ENCODE measurements around the gene RHEB. TPM values are rescaled to one million over a fixed set of nuclear protein-coding genes. Genes with fewer than 3 reads are reported as not detected.

Gene RHEB
- total RNA-seq, 1 experiment from 2014 or later: 156 TPM

DNA sequence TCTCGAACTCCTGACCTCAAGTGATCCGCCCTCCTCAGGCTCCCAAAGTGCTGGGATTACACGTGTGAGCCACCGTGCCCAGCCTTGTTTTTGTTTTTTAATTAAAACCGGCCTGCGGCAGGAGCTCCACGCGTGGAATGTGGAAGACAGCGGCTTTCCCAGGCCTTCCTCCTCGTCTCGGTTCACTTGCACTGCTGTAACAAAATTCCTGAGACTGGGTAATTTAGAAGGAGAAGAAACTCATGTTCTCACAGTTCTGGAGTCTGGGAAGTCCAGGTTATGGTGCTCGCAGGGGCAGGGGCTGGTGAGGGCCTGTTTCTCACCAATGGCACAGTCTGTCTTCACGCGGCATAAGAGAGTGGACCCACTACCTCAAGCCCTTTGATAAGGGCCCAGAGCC, 65.4 kb downstream of the RHEB start:
- no peaks in the 10 kb centered on the region for H3K4me1 Mint-ChIP-seq (ENCODE audit: low read depth, unreplicated experiment)

DNA sequence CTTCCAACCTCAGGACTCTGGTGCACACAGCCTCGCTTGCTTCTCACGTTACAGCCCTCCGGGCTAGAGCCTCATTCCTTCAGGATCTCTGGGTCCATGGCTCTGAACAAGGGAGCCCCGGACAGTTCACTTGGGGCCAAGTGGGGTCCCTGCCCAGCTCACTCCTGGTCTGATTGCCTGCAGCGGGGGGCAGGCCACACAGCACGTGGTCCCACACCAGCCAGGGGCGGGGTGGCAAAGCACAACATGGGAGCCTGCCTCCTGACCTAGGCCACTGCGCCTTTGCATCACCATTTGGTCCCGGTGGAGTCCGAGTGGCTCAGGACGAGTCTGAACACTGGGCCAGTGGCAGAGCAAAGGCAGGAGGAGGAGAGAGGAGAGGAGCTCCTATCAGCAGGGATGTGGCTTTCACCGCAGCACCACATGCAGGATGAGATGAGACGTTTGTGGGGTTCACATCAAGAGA, 66.3 kb downstream of the RHEB start:
- no TSS peak for BruUV-seq (replicated peaks)
- H3K27ac Mint-ChIP-seq (ENCODE audit: unreplicated experiment): no peak overlapping the region
- intact Hi-C loops (cut with micrococcal nuclease; ENCODE audit: unreplicated experiment): no loop called here
- peaks cover 13% of the 10 kb centered on the region for H3K36me3 Mint-ChIP-seq (ENCODE audit: insufficient read depth, unreplicated experiment)
- H3K4me3 ChIP-seq (ENCODE audit: low read depth, low read length): no peak overlapping the region
- no peaks in the 10 kb centered on the region for H3K9me3 Mint-ChIP-seq (ENCODE audit: unreplicated experiment)
- ChIA-PET POLR2A (no interaction called here), CTCF (interaction anchor here (1.4 kb wide), 1 partner anchor 85 kb away, joined by 3 read pairs; no protein-coding TSS in a partner anchor)
- TF ChIP-seq CTCF (IDR thresholded peaks at IDR 0.05; ENCODE audit: insufficient read depth in 1 of 2, low read depth in 1 of 2, low read length in 1 of 2, severe bottlenecking in 1 of 2, unreplicated experiment in 1 of 2): no peak
- H3K36me3 ChIP-seq (ENCODE audit: control insufficient read depth, insufficient read depth, low read length): no peaks in the 10 kb centered on the region
- no peak overlapping the region for H3K4me3 Mint-ChIP-seq (ENCODE audit: unreplicated experiment)
- H3K27me3 Mint-ChIP-seq (ENCODE audit: insufficient read depth, unreplicated experiment): no peaks in the 10 kb centered on the region
- peak in 1 of 2 experiments; percentile 39 for DNase-seq
- no peaks in the 10 kb centered on the region; the same call in 1 of the 2 replicates for H3K4me1 ChIP-seq
- no peaks in the 10 kb centered on the region for H3K9me3 ChIP-seq
- no peaks in the 10 kb centered on the region for H3K4me1 Mint-ChIP-seq (ENCODE audit: low read depth, unreplicated experiment)
- no peaks in the 10 kb centered on the region for H3K27me3 ChIP-seq (replicated peaks; ENCODE audit: control insufficient read depth, insufficient read depth, low read length)

More for the DNA sequence above, 65.4 kb downstream of the RHEB start:
- Histone ChIP-seq H3K36me3 (ENCODE audit: control insufficient read depth, insufficient read depth, low read length) (no peaks in the 10 kb centered on the region), H3K9me3 (no peaks in the 10 kb centered on the region), H3K27me3 (replicated peaks; ENCODE audit: control insufficient read depth, insufficient read depth, low read length) (no peaks in the 10 kb centered on the region), H3K4me1 (peaks cover 5% of the 10 kb centered on the region), H3K4me3 (ENCODE audit: low read depth, low read length) (no peak overlapping the region)
- TF ChIP-seq CTCF (IDR thresholded peaks at IDR 0.05; ENCODE audit: insufficient read depth in 1 of 2, low read depth in 1 of 2, low read length in 1 of 2, severe bottlenecking in 1 of 2, unreplicated experiment in 1 of 2): no peak
- DNase-seq: peak in 1 of 2 experiments; percentile 22
- Mint-ChIP-seq H3K36me3 (ENCODE audit: insufficient read depth, unreplicated experiment) (peaks cover 14% of the 10 kb centered on the region), H3K27me3 (ENCODE audit: insufficient read depth, unreplicated experiment) (no peaks in the 10 kb centered on the region), H3K4me3 (ENCODE audit: unreplicated experiment) (no peak overlapping the region), H3K9me3 (ENCODE audit: unreplicated experiment) (no peaks in the 10 kb centered on the region), H3K27ac (ENCODE audit: unreplicated experiment) (no peak overlapping the region)
- intact Hi-C loops (cut with micrococcal nuclease; ENCODE audit: unreplicated experiment): no loop called here
- ChIA-PET CTCF (no interaction called here), POLR2A (no interaction called here)
- BruUV-seq (replicated peaks): no TSS peak

GRCh38 chr7:151452680-151453325, 66.9 kb downstream of the RHEB start:
- DNase-seq: peak in 1 of 2 experiments; percentile 2
- no peaks in the 10 kb centered on the region for H3K9me3 Mint-ChIP-seq (ENCODE audit: unreplicated experiment)
- intact Hi-C loops (cut with micrococcal nuclease; ENCODE audit: unreplicated experiment): no loop called here
- Histone ChIP-seq H3K4me1 (no peaks in the 10 kb centered on the region), H3K27me3 (replicated peaks; ENCODE audit: control insufficient read depth, insufficient read depth, low read length) (no peaks in the 10 kb centered on the region), H3K4me3 (ENCODE audit: low read depth, low read length) (no peak overlapping the region), H3K36me3 (ENCODE audit: control insufficient read depth, insufficient read depth, low read length) (no peaks in the 10 kb centered on the region), H3K9me3 (no peaks in the 10 kb centered on the region)
- no peaks in the 10 kb centered on the region for H3K4me1 Mint-ChIP-seq (ENCODE audit: low read depth, unreplicated experiment)
- H3K27me3 Mint-ChIP-seq (ENCODE audit: insufficient read depth, unreplicated experiment): no peaks in the 10 kb centered on the region
- ChIA-PET CTCF (interaction anchor here (1.4 kb wide), 1 partner anchor 84 kb away, joined by 3 read pairs; no protein-coding TSS in a partner anchor), POLR2A (no interaction called here)
- peaks cover 11% of the 10 kb centered on the region for H3K36me3 Mint-ChIP-seq (ENCODE audit: insufficient read depth, unreplicated experiment)
- no peak overlapping the region for H3K4me3 Mint-ChIP-seq (ENCODE audit: unreplicated experiment)
- BruUV-seq (replicated peaks): no TSS peak
- no peak for TF ChIP-seq CTCF (IDR thresholded peaks at IDR 0.05; ENCODE audit: insufficient read depth in 1 of 2, low read depth in 1 of 2, low read length in 1 of 2, severe bottlenecking in 1 of 2, unreplicated experiment in 1 of 2)
- no peak overlapping the region for H3K27ac Mint-ChIP-seq (ENCODE audit: unreplicated experiment)

Data from Caco-2 (cell line).